Fibroblast of skin of left quadriceps (primary cell): Measurements from ENCODE around the gene TMED8.
"Not testable (repeated sequence)": the region's sequence is repeated elsewhere in the genome, so short reads cannot be mapped to it uniquely, and the experiment has no call there.

Experiments
- DNase-seq, 2 experiments: peaks; one replicate each; pipeline ENCODE4 v3.0.0-alpha.2; 2013; ENCODE audit warnings: low read depth in 2 of 2

Gene TMED8

DNA sequence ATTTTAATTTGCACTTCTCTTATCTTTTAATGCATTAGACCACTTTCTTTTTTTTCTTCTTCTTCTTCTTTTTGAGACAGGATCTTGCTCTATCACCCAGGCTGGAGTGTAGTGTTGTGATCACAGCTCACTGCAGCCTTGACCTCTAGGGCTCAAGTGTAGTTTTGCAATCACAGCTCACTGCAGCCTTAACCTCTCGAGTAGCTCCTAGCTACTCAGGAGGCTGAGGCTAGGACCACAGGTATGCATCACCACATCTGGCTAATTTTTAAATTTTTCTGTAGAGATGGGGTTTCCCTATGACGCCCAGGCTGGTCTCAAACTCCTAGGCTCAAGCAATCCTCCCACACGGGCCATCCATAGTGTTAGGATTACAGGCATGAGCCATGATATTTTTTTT lies 12.7 kb downstream of the TMED8 start:
- no peak for DNase-seq

GRCh38 chr14:77359626-77360025 lies 17.3 kb downstream of the TMED8 start:
- DNase-seq: no peak

GRCh38 chr14:77356899-77357298 lies 20.0 kb downstream of the TMED8 start:
- DNase-seq: no peak

DNA sequence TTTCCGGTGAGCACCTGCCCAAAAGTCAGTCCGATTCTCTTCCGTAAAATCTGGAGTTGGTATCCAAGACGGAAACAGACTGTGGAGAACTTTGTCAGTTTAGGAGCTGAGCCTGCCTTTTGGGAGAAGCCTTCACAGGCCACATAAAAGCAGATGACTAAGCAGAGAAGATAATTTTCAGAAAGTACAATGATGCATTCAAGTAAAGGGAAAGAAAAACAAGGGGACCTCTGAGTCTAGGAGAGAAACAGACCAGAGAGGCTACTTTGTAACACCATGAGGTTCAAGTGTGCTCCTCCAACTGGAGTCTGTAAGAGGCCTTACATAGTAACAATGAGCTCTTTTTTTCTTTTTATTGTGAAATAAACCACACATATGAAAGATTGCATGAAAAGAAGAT lies 21.1 kb downstream of the TMED8 start:
- no peak for DNase-seq

- no peak for DNase-seq
Observed at GRCh38 chr14:77353469-77354141, 23.3 kb downstream of the TMED8 start.

- peak in 1 of 2 experiments; percentile 22 for DNase-seq
Observed at GRCh38 chr14:77347751-77348150, 29.1 kb downstream of the TMED8 start.

DNA sequence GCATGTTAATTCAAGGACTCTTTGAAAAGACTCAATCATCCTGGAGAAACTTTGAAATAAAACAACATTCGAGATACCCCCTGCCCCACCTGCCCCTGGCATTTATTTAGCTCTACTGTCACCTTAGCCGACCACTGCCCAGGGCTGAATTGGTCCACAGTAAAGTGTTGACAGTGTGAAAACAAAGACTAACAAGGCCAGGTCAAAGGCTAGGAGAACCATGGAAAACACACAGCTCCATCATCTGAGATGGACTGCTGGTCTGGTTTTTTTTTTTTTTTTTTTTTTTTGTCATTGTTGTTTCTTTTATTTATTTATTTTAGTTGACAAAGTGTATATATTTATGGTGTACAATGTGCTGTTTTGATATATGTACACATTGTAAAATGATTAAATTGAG lies 30.4 kb downstream of the TMED8 start:
- no peak for DNase-seq

DNA sequence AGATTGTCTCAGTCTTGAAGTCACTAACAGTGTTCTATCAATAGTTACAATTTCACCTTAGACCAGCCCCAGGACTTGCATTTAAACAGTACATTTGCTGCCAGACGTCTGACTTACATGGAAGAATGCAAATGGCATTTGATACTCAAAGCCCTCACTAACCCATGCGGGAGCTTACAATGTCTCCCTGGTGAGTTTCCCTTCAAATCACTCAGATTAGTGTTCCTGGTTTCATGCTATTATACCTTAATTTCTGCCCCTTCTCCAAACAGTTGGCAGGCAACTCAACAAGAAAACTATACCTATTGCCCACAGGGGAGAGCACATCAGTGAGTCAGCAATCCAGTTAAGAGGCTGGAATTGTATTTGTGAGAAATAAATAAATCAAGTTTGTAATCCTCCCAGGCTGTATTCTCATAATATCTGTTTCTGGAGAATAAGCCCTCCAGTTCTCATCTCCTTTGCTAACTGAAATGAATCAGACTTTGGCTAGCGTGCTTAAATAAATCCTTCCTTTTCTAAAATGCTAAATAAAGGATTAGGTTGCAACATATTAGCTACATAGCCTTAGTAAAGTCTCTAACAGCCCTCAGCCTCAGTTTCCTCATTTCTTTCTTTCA lies 32.4 kb downstream of the TMED8 start:
- no peak for DNase-seq

GRCh38 chr14:77343662-77344061 lies 33.2 kb downstream of the TMED8 start:
- DNase-seq: no peak

DNA sequence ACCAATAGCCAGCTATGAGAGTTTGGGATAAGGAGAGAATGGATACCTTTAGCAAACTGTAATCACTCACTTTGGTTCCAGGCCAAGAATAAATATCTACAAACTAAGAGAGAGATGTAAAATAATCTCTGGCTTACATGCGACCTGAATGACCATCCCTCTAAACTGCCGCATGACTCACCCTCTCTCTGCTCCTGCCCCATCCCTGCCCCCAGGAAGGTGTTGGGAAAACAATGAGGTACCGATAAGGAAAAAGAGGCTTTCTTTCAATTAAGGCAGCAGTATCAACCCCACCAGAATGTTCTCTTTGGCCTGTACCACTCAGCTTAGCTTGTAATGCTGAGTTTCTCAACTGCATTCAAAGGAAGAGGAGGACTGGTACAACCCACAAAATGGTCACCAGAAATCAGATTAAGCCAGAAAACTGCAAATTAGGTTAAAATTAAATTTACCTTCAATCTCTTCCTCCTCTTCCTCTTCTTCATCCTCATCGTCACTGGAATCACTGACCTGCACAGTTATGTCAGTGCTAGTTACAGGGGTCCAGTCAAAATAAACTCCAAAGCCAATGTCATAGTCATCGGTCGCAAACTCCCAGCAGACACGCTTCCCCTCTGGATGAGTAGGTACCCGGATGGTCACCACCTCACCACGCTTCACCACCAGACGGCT lies 34.0 kb downstream of the TMED8 start:
- DNase-seq: no peak

- DNase-seq: no peak
Observed at GRCh38 chr14:77340389-77340788, 36.5 kb downstream of the TMED8 start.

DNA sequence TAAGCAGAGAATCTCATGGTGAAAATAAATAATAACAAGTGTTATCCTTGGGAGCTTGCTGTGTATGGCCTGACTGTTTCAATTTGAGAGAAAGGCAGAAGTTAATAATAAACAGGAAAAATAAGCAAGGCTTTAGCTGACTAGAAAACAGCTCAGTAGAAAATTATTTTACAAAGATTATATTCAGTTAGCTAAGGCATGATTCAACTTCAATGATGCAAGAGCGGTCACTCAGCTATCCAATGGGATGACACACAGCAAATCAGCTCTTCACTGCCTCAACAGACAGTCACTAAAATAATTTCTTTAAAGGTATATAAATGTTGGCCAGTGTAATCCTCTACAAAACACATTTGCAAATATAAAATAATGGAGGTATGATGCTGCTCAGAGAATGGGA lies 37.5 kb downstream of the TMED8 start:
- DNase-seq: no peak

DNA sequence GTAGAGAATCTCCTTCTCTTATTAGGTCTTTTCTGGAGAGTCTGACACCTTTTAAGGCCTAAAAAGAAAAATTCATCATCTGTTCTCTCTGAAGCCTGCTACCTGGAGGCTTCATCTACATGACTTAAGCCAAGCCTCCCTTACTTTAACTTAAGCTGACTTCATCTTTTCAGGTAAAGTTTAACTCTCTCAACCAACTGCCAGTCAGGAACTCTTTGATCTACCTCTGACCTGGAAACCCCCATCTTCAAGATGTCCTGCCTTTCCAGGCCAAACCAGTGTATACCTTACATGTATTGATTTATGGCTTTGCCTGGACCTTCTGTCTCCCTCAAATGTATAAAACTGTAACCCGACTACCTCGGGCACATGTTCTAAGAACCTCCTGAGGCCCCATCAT lies 38.6 kb downstream of the TMED8 start:
- no peak for DNase-seq

GRCh38 chr14:77337880-77338279 lies 39.0 kb downstream of the TMED8 start:
- DNase-seq: no peak

DNA sequence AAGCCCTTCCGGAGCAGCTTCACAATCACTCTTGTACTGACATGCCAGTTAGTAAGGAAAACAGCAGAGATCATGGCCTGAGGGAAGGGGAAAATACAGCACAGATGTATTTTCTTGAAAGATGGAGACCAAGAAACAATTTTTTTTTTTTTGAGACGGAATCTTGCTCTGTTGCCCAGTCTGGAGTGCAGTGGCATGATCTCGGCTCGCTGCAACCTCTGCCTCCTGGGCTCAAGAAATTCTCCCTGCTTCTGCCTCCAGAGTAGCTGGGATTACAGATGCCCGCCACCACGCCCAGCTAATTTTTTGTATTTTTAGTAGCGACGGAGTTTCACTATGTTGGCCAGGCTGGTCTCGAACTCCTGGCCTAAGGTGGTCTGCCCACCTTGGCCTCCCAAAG lies 39.6 kb downstream of the TMED8 start:
- not testable (repeated sequence) for DNase-seq

DNA sequence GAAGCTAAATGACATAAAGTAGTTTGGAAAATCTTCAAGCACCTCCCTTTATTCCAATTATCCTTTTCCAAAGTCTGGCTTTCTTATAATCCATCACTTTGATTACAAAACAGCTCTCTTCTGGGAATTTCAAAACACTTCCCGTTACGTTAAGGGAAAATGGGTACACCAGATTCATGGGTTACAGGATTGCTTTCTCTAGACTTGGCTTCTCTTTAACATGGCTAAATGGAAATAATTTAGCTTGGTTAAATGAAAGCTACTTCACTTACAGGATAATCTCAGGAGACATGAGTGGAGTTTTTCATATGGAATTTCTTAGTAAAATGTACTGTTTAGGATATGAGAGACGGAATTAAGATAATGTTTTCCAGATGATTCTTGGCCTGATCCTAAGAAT lies 41.3 kb downstream of the TMED8 start:
- no peak for DNase-seq

GRCh38 chr14:77329872-77330271 lies 47.0 kb downstream of the TMED8 start:
- DNase-seq: no peak

- no peak for DNase-seq
Observed at GRCh38 chr14:77327111-77327510, 49.8 kb downstream of the TMED8 start.

DNA sequence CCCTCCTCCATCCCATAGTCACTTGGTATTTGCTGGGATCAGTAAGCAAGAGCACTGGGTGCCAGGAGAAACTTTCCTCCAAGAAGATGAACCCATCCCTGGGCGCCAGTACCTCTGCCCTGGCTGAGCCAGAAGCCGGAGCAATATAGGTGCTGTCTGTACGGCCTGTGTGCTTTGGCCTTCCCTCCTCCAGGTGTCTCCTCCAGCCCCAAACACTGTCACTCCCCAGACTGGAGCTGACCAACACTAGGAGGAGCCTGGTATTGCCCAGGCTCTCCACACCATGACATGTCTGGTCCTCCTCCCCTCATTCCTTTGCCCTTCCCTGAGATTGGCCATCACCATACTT lies 51.2 kb downstream of the TMED8 start:
- no peak for DNase-seq

DNA sequence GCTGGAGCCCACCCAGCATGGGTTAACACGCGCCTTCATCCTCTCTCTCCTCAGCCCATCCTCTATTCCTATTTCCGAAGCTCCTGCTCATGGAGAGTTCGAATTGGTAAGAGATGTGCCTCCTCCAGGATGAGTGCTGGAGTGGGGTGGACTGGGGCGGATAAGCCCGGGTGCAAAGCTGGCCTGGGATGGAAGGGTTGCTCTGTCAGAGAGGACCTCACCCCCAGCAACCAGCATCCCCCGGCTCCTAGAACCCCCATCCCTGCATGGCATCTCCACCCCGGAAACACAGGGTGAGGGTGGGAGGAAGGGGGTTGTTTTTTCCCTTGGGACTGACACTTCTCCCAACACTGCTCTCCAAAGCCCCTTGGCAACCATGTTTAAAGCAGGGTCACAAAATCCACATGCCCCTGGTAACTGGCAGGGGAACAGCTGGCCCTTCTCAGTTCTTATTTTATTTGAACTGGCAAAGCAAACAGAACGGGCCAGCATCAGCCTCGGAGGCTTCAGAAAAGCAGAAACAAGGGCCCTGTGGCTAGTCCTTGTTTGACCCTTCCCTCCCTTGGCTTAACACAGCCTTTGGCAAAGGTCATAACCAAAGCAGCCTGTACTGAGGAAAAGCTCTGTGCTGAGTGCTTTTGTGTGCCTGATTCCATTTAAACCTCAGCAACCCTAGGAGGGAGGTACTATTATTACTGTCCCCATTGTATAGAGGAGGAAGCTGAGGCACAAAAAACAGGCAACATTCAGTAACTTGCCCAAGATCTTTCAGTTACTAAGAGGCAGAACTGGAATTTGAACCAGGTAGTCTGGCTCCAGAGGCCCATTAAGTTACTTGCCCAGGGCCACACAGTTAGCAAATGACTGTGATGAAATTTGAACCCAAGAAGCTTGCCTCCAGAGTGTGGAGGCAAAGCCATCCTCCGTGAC lies 51.8 kb downstream of the TMED8 start:
- DNase-seq: no peak

DNA sequence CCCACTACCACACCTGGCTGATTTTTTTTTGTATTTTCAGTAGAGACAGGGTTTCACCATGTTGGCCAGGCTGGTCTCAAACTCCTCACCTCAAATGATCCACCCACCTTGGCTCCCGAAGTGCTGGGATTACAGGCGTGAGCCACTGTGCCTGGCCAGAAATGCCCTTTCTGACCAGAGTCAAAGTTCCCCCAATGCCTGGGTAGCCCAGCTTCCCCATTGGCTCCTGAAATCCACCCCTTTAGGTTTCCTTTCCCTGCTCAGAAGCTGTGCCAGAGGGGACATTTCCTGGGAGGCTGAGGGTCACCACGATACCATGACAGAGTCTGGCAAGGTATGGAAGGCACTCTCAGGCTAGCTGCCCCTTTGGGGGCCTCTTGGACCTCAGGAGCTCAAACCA lies 52.6 kb downstream of the TMED8 start:
- no peak for DNase-seq

GRCh38 chr14:77323571-77323970 lies 53.3 kb downstream of the TMED8 start:
- no peak for DNase-seq
